Measurements from ENCODE around the gene KIF27. TPM values are rescaled to one million over a fixed set of nuclear protein-coding genes. Genes with fewer than 3 reads are reported as not detected.

KIF27 gene
- total and polyA plus RNA-seq, 2 of the 4 experiments (the other 2 are of a cell fraction): 0.60 to 1.6 TPM

- Histone ChIP-seq H3K9me3 (ENCODE audit: control insufficient read depth, insufficient read depth, low read length) (no peaks in the 10 kb centered on the region), H4K91ac (ENCODE audit: insufficient read depth, low read depth, low read length) (no peak overlapping the region), H3K4ac (ENCODE audit: low read depth, low read length) (no peak overlapping the region), H3K18ac (ENCODE audit: low read depth, low read length) (no peak overlapping the region), H3K27me3 (ENCODE audit: control insufficient read depth, insufficient read depth, low read length) (no peaks in the 10 kb centered on the region), H4K20me1 (ENCODE audit: insufficient read depth, low read length) (peaks cover 29% of the 10 kb centered on the region), H4K8ac (ENCODE audit: low read depth in 2 of 2, low read length in 2 of 2) (no peak overlapping the region), H3K79me1 (ENCODE audit: low read depth in 1 of 2, low read length in 2 of 2) (peaks cover 4 to 11% of the 10 kb centered on the region in 2 experiments; a peak in 3 of 4 replicates), H2AK9ac (replicated peaks; ENCODE audit: low read depth, low read length, poor library complexity) (no peak overlapping the region), H3K4me1 (ENCODE audit: control insufficient read depth, insufficient read depth, low read length) (peaks cover 4% of the 10 kb centered on the region; the same call in 1 of the 2 replicates), H2BK5ac (ENCODE audit: low read depth, low read length, poor library complexity, severe bottlenecking) (no peak overlapping the region), H3K14ac (replicated peaks; ENCODE audit: low read depth, low read length) (no peak overlapping the region), H3K27ac (ENCODE audit: insufficient read depth, low read length) (no peak overlapping the region), H2AK5ac (ENCODE audit: low read depth, low read length) (no peak overlapping the region), H2BK15ac (ENCODE audit: low read depth, low read length) (no peak overlapping the region), H3K36me3 (ENCODE audit: control insufficient read depth, insufficient read depth, low read length) (peaks cover 32% of the 10 kb centered on the region), H3K56ac (ENCODE audit: extremely low read depth, insufficient read depth, low read length) (no peak overlapping the region), H2BK120ac (ENCODE audit: low read depth, low read length) (no peak overlapping the region), H3K4me2 (ENCODE audit: low read depth, low read length) (no peak overlapping the region), H2BK20ac (ENCODE audit: low read depth, low read length) (no peak overlapping the region), H3K9ac (ENCODE audit: low read depth, low read length) (no peak overlapping the region), H2AFZ (replicated peaks; ENCODE audit: low read length, poor library complexity) (no peak overlapping the region), H3K23ac (ENCODE audit: low read depth, low read length) (no peak overlapping the region), H4K5ac (ENCODE audit: low read depth, low read length) (no peak overlapping the region), H3K9me1 (ENCODE audit: insufficient read depth, low read length) (no peaks in the 10 kb centered on the region), H3K4me3 (ENCODE audit: insufficient read depth, low read depth, low read length) (no peak overlapping the region)
- WGBS, 2 experiments (ENCODE audit: extremely low coverage in 2 of 2, insufficient read length in 1 of 2): no CpG with 5 or more reads among the region's 1 CpG
- BruUV-seq (replicated peaks): no TSS peak
- intact Hi-C loops (cut with micrococcal nuclease): loop anchor here (5.0 kb wide), 1 partner anchor 335 kb away; no protein-coding TSS in a partner anchor
- ATAC-seq (ENCODE audit: low read depth) (no peak), DNase-seq (no peak)
- TF ChIP-seq MAZ (IDR thresholded peaks at IDR 0.05; ENCODE audit: borderline replicate concordance, low read depth, low read length) (no peak), POLR2A (IDR thresholded peaks at IDR 0.05; ENCODE audit: low read depth, low read length) (no peak), BHLHE40 (IDR thresholded peaks at IDR 0.05; ENCODE audit: low read depth, low read length) (no peak), NFE2L2 (IDR thresholded peaks at IDR 0.05; ENCODE audit: low read depth, low read length) (no peak), CEBPB (IDR thresholded peaks at IDR 0.05; ENCODE audit: low read depth, low read length) (no peak), SMC3 (IDR thresholded peaks at IDR 0.05; ENCODE audit: low read depth, low read length) (no peak), CHD1 (IDR thresholded peaks at IDR 0.05; ENCODE audit: low read depth, low read length) (no peak), RFX5 (IDR thresholded peaks at IDR 0.05; ENCODE audit: low read depth, low read length) (no peak), FOS (IDR thresholded peaks at IDR 0.05; ENCODE audit: low read depth, low read length) (no peak), RAD21 (IDR thresholded peaks at IDR 0.05; ENCODE audit: low read length) (no peak)
- TF ChIP-seq, protein P1, sequence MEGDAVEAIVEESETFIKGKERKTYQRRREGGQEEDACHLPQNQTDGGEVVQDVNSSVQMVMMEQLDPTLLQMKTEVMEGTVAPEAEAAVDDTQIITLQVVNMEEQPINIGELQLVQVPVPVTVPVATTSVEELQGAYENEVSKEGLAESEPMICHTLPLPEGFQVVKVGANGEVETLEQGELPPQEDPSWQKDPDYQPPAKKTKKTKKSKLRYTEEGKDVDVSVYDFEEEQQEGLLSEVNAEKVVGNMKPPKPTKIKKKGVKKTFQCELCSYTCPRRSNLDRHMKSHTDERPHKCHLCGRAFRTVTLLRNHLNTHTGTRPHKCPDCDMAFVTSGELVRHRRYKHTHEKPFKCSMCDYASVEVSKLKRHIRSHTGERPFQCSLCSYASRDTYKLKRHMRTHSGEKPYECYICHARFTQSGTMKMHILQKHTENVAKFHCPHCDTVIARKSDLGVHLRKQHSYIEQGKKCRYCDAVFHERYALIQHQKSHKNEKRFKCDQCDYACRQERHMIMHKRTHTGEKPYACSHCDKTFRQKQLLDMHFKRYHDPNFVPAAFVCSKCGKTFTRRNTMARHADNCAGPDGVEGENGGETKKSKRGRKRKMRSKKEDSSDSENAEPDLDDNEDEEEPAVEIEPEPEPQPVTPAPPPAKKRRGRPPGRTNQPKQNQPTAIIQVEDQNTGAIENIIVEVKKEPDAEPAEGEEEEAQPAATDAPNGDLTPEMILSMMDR (conservative IDR thresholded peaks at IDR 0.05; ENCODE audit: low read depth, low read length): no peak
- CTCF ChIA-PET: no interaction called here
- POLR2A ChIA-PET (ENCODE audit: unreplicated experiment): no interaction called here
- dilution Hi-C loops (cut with HindIII; ENCODE audit: low sequenced_read_pairs, unreplicated experiment): no loop called here
- in situ Hi-C loops (cut with MboI; ENCODE audit: low sequenced_read_pairs): no loop called here
Measured at GRCh38 chr9:83967073-83967472, 45.8 kb upstream of the KIF27 start.
